Measurements from ENCODE around the gene TRPM6.
"Not testable (repeated sequence)": the region's sequence is repeated elsewhere in the genome, so short reads cannot be mapped to it uniquely, and the experiment has no call there.

TRPM6 gene

GRCh38 chr9:74887041-74887980, at the start of gene TRPM6:
TRPM6 (minus strand) TSS chr9:74887921; CDS start chr9:74887856, 65 bp downstream.
- H3K9me3 ChIP-seq (ENCODE audit: control insufficient read depth, insufficient read depth, low read length): no peaks in the 10 kb centered on the region
- peak within 1 kb of the TSS; percentile 57 for H3K9ac ChIP-seq (ENCODE audit: low read depth, low read length)
- no peaks in the 10 kb centered on the region for H3K4me1 ChIP-seq (ENCODE audit: control insufficient read depth, insufficient read depth, low read length)
- no peaks in the 10 kb centered on the region for H3K36me3 ChIP-seq (ENCODE audit: control insufficient read depth, insufficient read depth, low read length)
- peak within 1 kb of the TSS; percentile 77 for H3K4me3 ChIP-seq (ENCODE audit: low read depth, low read length)
- H3K27me3 ChIP-seq (ENCODE audit: control insufficient read depth, insufficient read depth, low read length): no peaks in the 10 kb centered on the region

- H3K4me1 ChIP-seq (ENCODE audit: control insufficient read depth, insufficient read depth, low read length): no peaks in the 10 kb centered on the region
- peaks cover 3% of the 10 kb centered on the region for H3K9me3 ChIP-seq (ENCODE audit: control insufficient read depth, insufficient read depth, low read length)
- no peak overlapping the region for H3K9ac ChIP-seq (ENCODE audit: low read depth, low read length)
- no peaks in the 10 kb centered on the region for H3K27me3 ChIP-seq (ENCODE audit: control insufficient read depth, insufficient read depth, low read length)
- H3K36me3 ChIP-seq (ENCODE audit: control insufficient read depth, insufficient read depth, low read length): no peaks in the 10 kb centered on the region
- no peak overlapping the region for H3K4me3 ChIP-seq (ENCODE audit: low read depth, low read length)
These were observed 47.3 kb upstream of the TRPM6 start for GRCh38 chr9:74935008-74935407.

GRCh38 chr9:74921737-74922136, 34.0 kb upstream of the TRPM6 start:
- Histone ChIP-seq H3K4me3 (ENCODE audit: low read depth, low read length) (no peak overlapping the region), H3K36me3 (ENCODE audit: control insufficient read depth, insufficient read depth, low read length) (no peaks in the 10 kb centered on the region), H3K9me3 (ENCODE audit: control insufficient read depth, insufficient read depth, low read length) (no peaks in the 10 kb centered on the region), H3K27me3 (ENCODE audit: control insufficient read depth, insufficient read depth, low read length) (no peaks in the 10 kb centered on the region), H3K9ac (ENCODE audit: low read depth, low read length) (no peak overlapping the region), H3K4me1 (ENCODE audit: control insufficient read depth, insufficient read depth, low read length) (peaks cover 8% of the 10 kb centered on the region)

GRCh38 chr9:74920944-74921626, 33.4 kb upstream of the TRPM6 start:
- Histone ChIP-seq H3K36me3 (ENCODE audit: control insufficient read depth, insufficient read depth, low read length) (no peaks in the 10 kb centered on the region), H3K9ac (ENCODE audit: low read depth, low read length) (no peak overlapping the region), H3K27me3 (ENCODE audit: control insufficient read depth, insufficient read depth, low read length) (no peaks in the 10 kb centered on the region), H3K9me3 (ENCODE audit: control insufficient read depth, insufficient read depth, low read length) (no peaks in the 10 kb centered on the region), H3K4me3 (ENCODE audit: low read depth, low read length) (no peak overlapping the region), H3K4me1 (ENCODE audit: control insufficient read depth, insufficient read depth, low read length) (peaks cover 8% of the 10 kb centered on the region)

GRCh38 chr9:74910036-74910435, 22.3 kb upstream of the TRPM6 start:
- no peak overlapping the region for H3K4me3 ChIP-seq (ENCODE audit: low read depth, low read length)
- no peak overlapping the region for H3K9ac ChIP-seq (ENCODE audit: low read depth, low read length)
- H3K9me3 ChIP-seq (ENCODE audit: control insufficient read depth, insufficient read depth, low read length): no peaks in the 10 kb centered on the region
- no peaks in the 10 kb centered on the region for H3K27me3 ChIP-seq (ENCODE audit: control insufficient read depth, insufficient read depth, low read length)
- H3K4me1 ChIP-seq (ENCODE audit: control insufficient read depth, insufficient read depth, low read length): no peaks in the 10 kb centered on the region
- H3K36me3 ChIP-seq (ENCODE audit: control insufficient read depth, insufficient read depth, low read length): no peaks in the 10 kb centered on the region

GRCh38 chr9:74908665-74909064, 20.9 kb upstream of the TRPM6 start:
- Histone ChIP-seq H3K4me3 (ENCODE audit: low read depth, low read length) (no peak overlapping the region), H3K36me3 (ENCODE audit: control insufficient read depth, insufficient read depth, low read length) (no peaks in the 10 kb centered on the region), H3K27me3 (ENCODE audit: control insufficient read depth, insufficient read depth, low read length) (no peaks in the 10 kb centered on the region), H3K9me3 (ENCODE audit: control insufficient read depth, insufficient read depth, low read length) (no peaks in the 10 kb centered on the region), H3K9ac (ENCODE audit: low read depth, low read length) (no peak overlapping the region), H3K4me1 (ENCODE audit: control insufficient read depth, insufficient read depth, low read length) (no peaks in the 10 kb centered on the region)

- Histone ChIP-seq H3K9ac (ENCODE audit: low read depth, low read length) (no peak overlapping the region), H3K36me3 (ENCODE audit: control insufficient read depth, insufficient read depth, low read length) (no peaks in the 10 kb centered on the region), H3K27me3 (ENCODE audit: control insufficient read depth, insufficient read depth, low read length) (no peaks in the 10 kb centered on the region), H3K4me3 (ENCODE audit: low read depth, low read length) (no peak overlapping the region), H3K9me3 (ENCODE audit: control insufficient read depth, insufficient read depth, low read length) (no peaks in the 10 kb centered on the region), H3K4me1 (ENCODE audit: control insufficient read depth, insufficient read depth, low read length) (no peaks in the 10 kb centered on the region)
These were observed 19.4 kb upstream of the TRPM6 start for GRCh38 chr9:74907085-74907484.

GRCh38 chr9:74901001-74901400, 13.3 kb upstream of the TRPM6 start:
- H3K9ac ChIP-seq (ENCODE audit: low read depth, low read length): no peak overlapping the region
- no peaks in the 10 kb centered on the region for H3K4me1 ChIP-seq (ENCODE audit: control insufficient read depth, insufficient read depth, low read length)
- H3K27me3 ChIP-seq (ENCODE audit: control insufficient read depth, insufficient read depth, low read length): no peaks in the 10 kb centered on the region
- H3K9me3 ChIP-seq (ENCODE audit: control insufficient read depth, insufficient read depth, low read length): no peaks in the 10 kb centered on the region
- H3K4me3 ChIP-seq (ENCODE audit: low read depth, low read length): no peak overlapping the region
- H3K36me3 ChIP-seq (ENCODE audit: control insufficient read depth, insufficient read depth, low read length): no peaks in the 10 kb centered on the region

- H3K4me3 ChIP-seq (ENCODE audit: low read depth, low read length); H3K4me1 ChIP-seq (ENCODE audit: control insufficient read depth, insufficient read depth, low read length); H3K27me3 ChIP-seq (ENCODE audit: control insufficient read depth, insufficient read depth, low read length); H3K36me3 ChIP-seq (ENCODE audit: control insufficient read depth, insufficient read depth, low read length); H3K9ac ChIP-seq (ENCODE audit: low read depth, low read length); H3K9me3 ChIP-seq (ENCODE audit: control insufficient read depth, insufficient read depth, low read length): not testable (repeated sequence)
These were observed 728 bp upstream of the TRPM6 start for GRCh38 chr9:74888449-74888848.

- Histone ChIP-seq H3K9ac (ENCODE audit: low read depth, low read length) (no peak overlapping the region), H3K4me1 (ENCODE audit: control insufficient read depth, insufficient read depth, low read length) (no peaks in the 10 kb centered on the region), H3K4me3 (ENCODE audit: low read depth, low read length) (peak overlapping the region; percentile 77), H3K9me3 (ENCODE audit: control insufficient read depth, insufficient read depth, low read length) (no peaks in the 10 kb centered on the region), H3K27me3 (ENCODE audit: control insufficient read depth, insufficient read depth, low read length) (no peaks in the 10 kb centered on the region), H3K36me3 (ENCODE audit: control insufficient read depth, insufficient read depth, low read length) (no peaks in the 10 kb centered on the region)
These were observed 255 bp upstream of the TRPM6 start for GRCh38 chr9:74887981-74888370.

GRCh38 chr9:74876382-74876949, 11.3 kb downstream of the TRPM6 start:
- Histone ChIP-seq H3K4me3 (ENCODE audit: low read depth, low read length) (no peak overlapping the region), H3K27me3 (ENCODE audit: control insufficient read depth, insufficient read depth, low read length) (no peaks in the 10 kb centered on the region), H3K4me1 (ENCODE audit: control insufficient read depth, insufficient read depth, low read length) (no peaks in the 10 kb centered on the region), H3K9me3 (ENCODE audit: control insufficient read depth, insufficient read depth, low read length) (no peaks in the 10 kb centered on the region), H3K36me3 (ENCODE audit: control insufficient read depth, insufficient read depth, low read length) (no peaks in the 10 kb centered on the region), H3K9ac (ENCODE audit: low read depth, low read length) (no peak overlapping the region)
